Stimulated activated memory B cell treated with anti-CD40 and anti-IgM and Interleukin-4, amounts not matched to agents 10 μg/mL and 1 μg/mL and 100 μg/mL, for 72 hours (primary cell): ENCODE results near the gene CDKL1.
"Not testable (repeated sequence)": the region's sequence is repeated elsewhere in the genome, so short reads cannot be mapped to it uniquely, and the experiment has no call there.

Source experiments
- ATAC-seq: fragments of 150-1000 bp; cut with Tn5 transposase; 2 replicates; pipeline ENCODE4 v1.10.0; 2021
- H3K27ac Mint-ChIP-seq: one replicate; pipeline ENCODE4 v1.8.0; 2022; ENCODE audit warnings: mild to moderate bottlenecking, mixed read lengths
- H3K27me3 Mint-ChIP-seq: one replicate; pipeline ENCODE4 v1.8.0; 2022; ENCODE audit warnings: mixed read lengths
- H3K36me3 Mint-ChIP-seq: one replicate; pipeline ENCODE4 v1.8.0; 2022; ENCODE audit warnings: mixed read lengths
- H3K4me1 Mint-ChIP-seq: one replicate; pipeline ENCODE4 v1.8.0; 2022; ENCODE audit warnings: mixed read lengths
- H3K4me3 Mint-ChIP-seq: one replicate; pipeline ENCODE4 v1.8.0; 2022; ENCODE audit warnings: mild to moderate bottlenecking, moderate library complexity, mixed read lengths
- H3K9me3 Mint-ChIP-seq: one replicate; pipeline ENCODE4 v1.8.0; 2022; ENCODE audit warnings: mixed read lengths

The CDKL1 gene

GRCh38 chr14:50335989-50336824, 60.5 kb downstream of the CDKL1 start:
- H3K9me3 Mint-ChIP-seq = no peaks in the 10 kb centered on the region
- no peak overlapping the region for H3K4me3 Mint-ChIP-seq
- H3K27ac Mint-ChIP-seq = peak overlapping the region; percentile 54
- no peaks in the 10 kb centered on the region for H3K27me3 Mint-ChIP-seq
- H3K36me3 Mint-ChIP-seq = peaks cover 27% of the 10 kb centered on the region
- peaks cover 13% of the 10 kb centered on the region for H3K4me1 Mint-ChIP-seq
- no peak for ATAC-seq

GRCh38 chr14:50335389-50335788, 61.3 kb downstream of the CDKL1 start:
- Mint-ChIP-seq H3K36me3 (peaks cover 24% of the 10 kb centered on the region), H3K4me1 (peaks cover 13% of the 10 kb centered on the region), H3K4me3 (no peak overlapping the region), H3K9me3 (no peaks in the 10 kb centered on the region), H3K27me3 (no peaks in the 10 kb centered on the region), H3K27ac (peak overlapping the region; percentile 54)
- no peak for ATAC-seq

- H3K4me3 Mint-ChIP-seq = no peak overlapping the region
- no peak for ATAC-seq
- no peaks in the 10 kb centered on the region for H3K27me3 Mint-ChIP-seq
- H3K9me3 Mint-ChIP-seq = no peaks in the 10 kb centered on the region
- H3K27ac Mint-ChIP-seq = no peak overlapping the region
- peaks cover 29% of the 10 kb centered on the region for H3K36me3 Mint-ChIP-seq
- peaks cover 13% of the 10 kb centered on the region for H3K4me1 Mint-ChIP-seq
These were observed 62.5 kb downstream of the CDKL1 start for GRCh38 chr14:50334211-50334610.

GRCh38 chr14:50333014-50333509, 63.6 kb downstream of the CDKL1 start:
- ATAC-seq = no peak
- H3K36me3 Mint-ChIP-seq = peaks cover 20% of the 10 kb centered on the region
- H3K27me3 Mint-ChIP-seq = no peaks in the 10 kb centered on the region
- peaks cover 13% of the 10 kb centered on the region for H3K4me1 Mint-ChIP-seq
- no peaks in the 10 kb centered on the region for H3K9me3 Mint-ChIP-seq
- no peak overlapping the region for H3K27ac Mint-ChIP-seq
- H3K4me3 Mint-ChIP-seq = no peak overlapping the region

- Mint-ChIP-seq H3K4me3 (no peak overlapping the region), H3K27me3 (no peaks in the 10 kb centered on the region), H3K36me3 (peaks cover 20% of the 10 kb centered on the region), H3K4me1 (peaks cover 13% of the 10 kb centered on the region), H3K9me3 (no peaks in the 10 kb centered on the region), H3K27ac (no peak overlapping the region)
- ATAC-seq = no peak
These were observed 65.1 kb downstream of the CDKL1 start for GRCh38 chr14:50331596-50331995.

GRCh38 chr14:50321009-50321660, 75.5 kb downstream of the CDKL1 start:
- no peak overlapping the region for H3K4me3 Mint-ChIP-seq
- H3K9me3 Mint-ChIP-seq = no peaks in the 10 kb centered on the region
- peak; percentile 94 for ATAC-seq
- H3K36me3 Mint-ChIP-seq = peaks cover 18% of the 10 kb centered on the region
- no peak overlapping the region for H3K27ac Mint-ChIP-seq
- H3K27me3 Mint-ChIP-seq = no peaks in the 10 kb centered on the region
- H3K4me1 Mint-ChIP-seq = peaks cover 22% of the 10 kb centered on the region

- Mint-ChIP-seq H3K4me1 (peaks cover 25% of the 10 kb centered on the region), H3K9me3 (no peaks in the 10 kb centered on the region), H3K36me3 (peaks cover 23% of the 10 kb centered on the region), H3K27ac (no peak overlapping the region), H3K27me3 (no peaks in the 10 kb centered on the region), H3K4me3 (no peak overlapping the region)
- ATAC-seq = no peak
These were observed 76.4 kb downstream of the CDKL1 start for GRCh38 chr14:50320283-50320682.

- H3K36me3 Mint-ChIP-seq = peaks cover 23% of the 10 kb centered on the region
- H3K27ac Mint-ChIP-seq = no peak overlapping the region
- peaks cover 25% of the 10 kb centered on the region for H3K4me1 Mint-ChIP-seq
- H3K27me3 Mint-ChIP-seq = no peaks in the 10 kb centered on the region
- no peaks in the 10 kb centered on the region for H3K9me3 Mint-ChIP-seq
- ATAC-seq = no peak
- no peak overlapping the region for H3K4me3 Mint-ChIP-seq
These were observed 77.0 kb downstream of the CDKL1 start for GRCh38 chr14:50319721-50320120.

- ATAC-seq = no peak
- Mint-ChIP-seq H3K4me1 (peaks cover 28% of the 10 kb centered on the region), H3K4me3 (no peak overlapping the region), H3K9me3 (no peaks in the 10 kb centered on the region), H3K27ac (no peak overlapping the region), H3K27me3 (no peaks in the 10 kb centered on the region), H3K36me3 (peaks cover 26% of the 10 kb centered on the region)
These were observed 77.4 kb downstream of the CDKL1 start for GRCh38 chr14:50319293-50319692.

GRCh38 chr14:50318031-50318626, 78.6 kb downstream of the CDKL1 start:
- no peak for ATAC-seq
- Mint-ChIP-seq H3K9me3 (no peaks in the 10 kb centered on the region), H3K4me3 (no peak overlapping the region), H3K27ac (no peak overlapping the region), H3K27me3 (no peaks in the 10 kb centered on the region), H3K4me1 (peaks cover 40% of the 10 kb centered on the region), H3K36me3 (peaks cover 30% of the 10 kb centered on the region)

GRCh38 chr14:50314098-50314497, 82.6 kb downstream of the CDKL1 start:
- not testable (repeated sequence) for ATAC-seq, H3K27ac Mint-ChIP-seq, H3K27me3 Mint-ChIP-seq, H3K9me3 Mint-ChIP-seq, H3K4me3 Mint-ChIP-seq
- Mint-ChIP-seq H3K36me3 (peaks cover 21% of the 10 kb centered on the region), H3K4me1 (peaks cover 52% of the 10 kb centered on the region)

- peak; percentile 53 for ATAC-seq
- H3K27ac Mint-ChIP-seq = peak overlapping the region; percentile 92
These were observed 84.0 kb downstream of the CDKL1 start for GRCh38 chr14:50312734-50313054.

GRCh38 chr14:50311972-50312733, 84.5 kb downstream of the CDKL1 start, which contains the start of the genes DMAC2L and L2HGDH:
DMAC2L (plus strand) TSS chr14:50312324; CDS start chr14:50321488, 9,164 bp downstream.
L2HGDH (minus strand) TSS chr14:50312229; CDS start chr14:50312150, 79 bp downstream.
- peaks cover 21% of the 10 kb centered on the region for H3K36me3 Mint-ChIP-seq
- H3K27me3 Mint-ChIP-seq = no peaks in the 10 kb centered on the region
- peaks cover 49% of the 10 kb centered on the region for H3K4me1 Mint-ChIP-seq
- peak within 1 kb of the TSS; percentile 88 for H3K4me3 Mint-ChIP-seq
- H3K9me3 Mint-ChIP-seq = no peaks in the 10 kb centered on the region
- H3K27ac Mint-ChIP-seq = peak within 1 kb of the TSS; percentile 92
- peak; percentile 98 for ATAC-seq

More at GRCh38 chr14:50312734-50313054, 84.0 kb downstream of the CDKL1 start:
- no peaks in the 10 kb centered on the region for H3K9me3 Mint-ChIP-seq
- H3K36me3 Mint-ChIP-seq = peaks cover 21% of the 10 kb centered on the region
- no peaks in the 10 kb centered on the region for H3K27me3 Mint-ChIP-seq
- H3K4me1 Mint-ChIP-seq = peaks cover 47% of the 10 kb centered on the region
- H3K4me3 Mint-ChIP-seq = peak overlapping the region; percentile 88

GRCh38 chr14:50311337-50311971, 85.2 kb downstream of the CDKL1 start:
- Mint-ChIP-seq H3K27ac (peak overlapping the region; percentile 92), H3K27me3 (no peaks in the 10 kb centered on the region), H3K9me3 (no peaks in the 10 kb centered on the region), H3K36me3 (peaks cover 16% of the 10 kb centered on the region), H3K4me3 (peak overlapping the region; percentile 88), H3K4me1 (peaks cover 44% of the 10 kb centered on the region)
- ATAC-seq = no peak
